Smooth muscle cell of trachea (primary cell): ENCODE data around the gene SMAD3. TPM values are rescaled to one million over a fixed set of nuclear protein-coding genes. Genes with fewer than 3 reads are reported as not detected.

Experiments
- total RNA-seq: library from RNA; depleted of rRNA; stranded (reverse); fragments of >200 nt; gene quantifications from 2 replicates; pipeline ENCODE4 v1.2.1, GENCODE V29; 2014

The SMAD3 gene
- total RNA-seq, result 54.4 and 59.4 TPM in 2 replicates

GRCh38 chr15:67065531-67066005 lies at the start of gene SMAD3:
Gene SMAD3 (plus strand): TSS chr15:67065602. CDS start chr15:67066155, 553 bp downstream.

Other genes with a start within 250 kb of the SMAD3 start
- gene AAGAB, start 189.1 kb downstream of the SMAD3 start, total RNA-seq, result 59.5 and 67.5 TPM in 2 replicates
- 4.5 and 8.7 TPM in 2 replicates for gene IQCH, start 189.2 kb downstream of the SMAD3 start, total RNA-seq